Activated CD8-positive, alpha-beta memory T cell treated with anti-CD3 and anti-CD28 coated beads for 36 hours (primary cell): Measurements from ENCODE around the gene USP35. TPM values are rescaled to one million over a fixed set of nuclear protein-coding genes. Genes with fewer than 3 reads are reported as not detected.
"Not testable (repeated sequence)": the region's sequence is repeated elsewhere in the genome, so short reads cannot be mapped to it uniquely, and the experiment has no call there.

Experiments
- CTCF ChIA-PET: fragments of 350-600 bp; sonication (Branson Sonifier 250); formaldehyde crosslinking; loops from one replicate; lab custom pipeline; 2021; ENCODE audit warnings: antibody characterized with exemption; lab: Charles Lee
- POLR2A ChIA-PET: fragments of 350-600 bp; sonication (Branson Sonifier 250); formaldehyde crosslinking; loops from one replicate; lab custom pipeline; 2021; ENCODE audit warnings: antibody characterized with exemption; lab: Charles Lee
- total RNA-seq, 2 experiments: library from RNA; stranded (reverse); gene quantifications; one replicate each; pipeline ENCODE4 v1.2.3, GENCODE V29; 2021

The USP35 gene
- total RNA-seq, 2 experiments from 2014 or later = 4.5 to 5.5 TPM

DNA sequence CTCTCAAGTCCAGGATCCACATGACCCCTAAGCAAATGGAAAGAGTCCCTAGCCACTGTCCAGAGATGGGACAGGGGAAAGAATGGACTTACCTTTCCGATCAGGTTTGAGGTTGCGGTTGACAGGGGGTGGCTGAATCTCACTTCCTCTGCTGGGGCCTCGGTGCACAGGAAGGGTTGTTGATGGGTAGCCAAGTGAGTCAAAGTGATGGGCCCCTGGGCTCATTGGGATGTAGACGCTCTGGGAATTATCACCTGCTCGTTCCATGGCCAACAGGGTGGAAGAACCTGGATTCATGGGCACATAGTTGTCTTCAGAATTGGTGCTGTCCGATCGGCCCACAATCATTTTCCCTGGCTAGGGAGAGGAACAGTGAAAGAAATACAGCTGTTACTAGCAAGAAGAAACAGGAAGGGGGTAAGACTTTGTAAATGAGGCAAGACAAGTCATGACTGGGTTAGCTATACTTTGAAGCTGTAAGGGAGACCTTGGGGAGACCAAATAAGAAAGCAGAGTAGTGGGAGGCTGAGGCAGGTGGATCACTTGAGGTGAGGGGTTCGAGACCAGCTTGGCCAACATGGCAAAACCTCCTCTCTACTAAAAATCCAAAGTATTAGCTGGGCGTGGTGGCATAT lies 34.7 kb downstream of the USP35 start:
- POLR2A ChIA-PET = no interaction called here
- CTCF ChIA-PET = no interaction called here

DNA sequence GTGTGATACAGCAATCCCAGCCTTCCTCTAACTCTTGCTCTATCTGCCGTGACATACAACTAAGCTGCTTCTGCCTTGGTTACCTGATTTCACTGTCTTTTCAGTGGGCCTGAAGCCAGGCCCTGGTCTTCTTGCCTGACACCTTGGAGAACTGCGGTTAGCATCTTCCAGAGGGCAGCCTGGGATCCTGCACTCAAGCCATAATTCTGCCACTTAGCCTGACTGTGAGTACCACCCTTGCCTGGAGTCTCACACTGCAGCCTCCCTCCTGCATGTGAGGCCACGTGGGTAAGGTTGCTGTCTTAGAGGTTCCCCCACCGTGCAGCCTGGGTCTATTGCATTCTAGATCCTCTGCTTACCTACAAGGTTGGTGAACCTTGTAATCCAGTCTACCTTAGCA lies 35.8 kb downstream of the USP35 start:
- ChIA-PET POLR2A (no interaction called here), CTCF (no interaction called here)

- CTCF ChIA-PET = no interaction called here
- POLR2A ChIA-PET = no interaction called here
Observed at GRCh38 chr11:78224906-78225420, 36.2 kb downstream of the USP35 start.

DNA sequence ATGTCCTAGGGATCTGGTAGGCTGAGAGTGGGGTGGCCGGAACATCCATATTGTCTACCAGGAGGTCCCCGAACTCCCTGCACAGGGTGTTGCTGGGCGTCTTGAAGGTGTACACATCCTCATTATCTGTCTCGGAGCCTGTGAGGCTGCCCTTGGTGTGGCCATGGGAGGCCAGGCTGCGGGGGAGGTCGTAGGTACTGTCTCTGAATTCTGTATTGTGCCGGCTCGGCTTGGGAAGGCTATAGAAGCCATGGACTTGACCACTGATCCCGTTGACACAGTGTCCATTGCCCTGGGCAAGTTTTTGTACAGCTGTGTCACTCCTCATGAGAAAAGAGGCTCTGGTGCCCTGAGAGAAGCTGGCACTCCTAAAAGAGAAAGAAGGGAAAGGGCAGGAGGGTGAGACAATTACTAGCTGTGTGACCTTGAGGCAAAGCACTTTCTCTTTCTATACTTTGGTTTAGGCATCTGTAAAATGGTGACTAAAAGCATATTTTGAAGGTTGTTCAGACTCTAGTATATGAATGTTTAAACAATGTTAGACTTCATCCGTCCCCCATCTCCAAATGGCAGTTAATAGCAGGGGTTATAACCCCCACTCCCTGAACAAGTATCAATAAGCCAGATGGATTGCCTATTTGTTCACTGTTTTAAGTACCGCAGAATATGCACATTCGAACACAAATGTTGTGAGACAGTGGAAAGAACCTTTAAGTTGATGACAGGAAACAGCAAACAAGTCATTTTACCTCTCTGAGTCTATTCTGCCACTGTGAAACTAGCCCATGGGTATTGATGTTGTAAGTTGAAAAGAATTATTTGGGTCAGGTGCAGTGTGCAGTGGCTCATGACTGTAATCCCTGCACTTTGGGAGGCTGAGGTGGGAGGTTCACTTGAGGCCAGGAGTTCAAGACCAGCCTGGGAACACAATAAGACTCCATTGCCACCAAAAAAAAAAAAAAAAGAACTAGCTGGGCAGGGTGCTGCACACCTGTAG lies 38.3 kb downstream of the USP35 start:
- ChIA-PET CTCF (interaction anchor here (0.7 to 1.7 kb wide), 5 partner anchors 72 to 338 kb away, joined by 3 to 5 read pairs (median 3); no protein-coding TSS in a partner anchor), POLR2A (no interaction called here)

DNA sequence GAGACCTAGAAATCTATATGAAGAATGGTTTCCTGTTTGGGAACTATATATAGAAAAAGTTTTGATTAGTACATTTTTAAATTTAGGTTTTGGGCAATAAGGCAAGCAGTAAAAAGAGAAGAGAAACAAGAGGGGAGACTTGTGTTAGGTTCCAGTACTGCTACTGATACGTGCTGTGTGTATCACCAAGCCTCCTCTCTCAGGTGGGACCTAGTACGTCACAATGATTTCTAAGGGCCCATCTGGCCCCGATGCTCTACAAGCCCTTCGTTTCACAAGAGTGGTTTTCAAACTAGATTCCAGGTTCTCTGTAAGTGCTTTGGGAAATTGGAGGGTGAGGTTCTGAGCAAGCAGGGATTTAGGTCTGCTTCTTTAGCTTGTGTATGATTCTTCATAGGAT lies 39.2 kb downstream of the USP35 start:
- ChIA-PET CTCF (interaction anchor here (0.6 to 1.7 kb wide), 7 partner anchors 72 to 337 kb away, joined by 3 to 5 read pairs (median 3); no protein-coding TSS in a partner anchor), POLR2A (no interaction called here)

DNA sequence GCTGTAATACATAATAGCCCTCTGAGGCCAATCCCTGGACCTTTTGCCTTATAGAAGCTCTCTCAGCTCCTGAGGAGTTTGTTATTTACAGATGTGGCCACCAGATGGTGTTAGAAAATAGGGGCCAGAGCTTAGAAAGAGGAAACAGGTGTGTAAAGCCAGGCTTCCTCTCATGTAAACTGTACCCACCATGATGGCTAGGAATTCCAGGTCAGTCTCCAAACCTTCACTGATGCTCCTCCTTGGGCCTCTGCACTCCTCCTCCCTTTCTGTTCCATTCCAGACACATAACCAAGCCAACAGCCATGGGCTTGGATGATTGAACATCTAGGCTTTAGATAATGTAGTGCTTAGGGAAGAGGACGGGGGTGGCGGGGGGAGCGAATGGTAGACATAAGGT lies 39.7 kb downstream of the USP35 start:
- CTCF ChIA-PET = interaction anchor here (0.6 to 1.7 kb wide), 6 partner anchors 187 to 336 kb away, joined by 3 to 5 read pairs (median 3); no protein-coding TSS in a partner anchor
- POLR2A ChIA-PET = no interaction called here

GRCh38 chr11:78229106-78229505 lies 40.4 kb downstream of the USP35 start:
- ChIA-PET CTCF (no interaction called here), POLR2A (no interaction called here)

- POLR2A ChIA-PET = no interaction called here
Observed at GRCh38 chr11:78230161-78230877, 41.6 kb downstream of the USP35 start.

GRCh38 chr11:78231962-78232501 lies 43.3 kb downstream of the USP35 start:
- POLR2A ChIA-PET = no interaction called here
- CTCF ChIA-PET = no interaction called here

More at GRCh38 chr11:78230161-78230877, 41.6 kb downstream of the USP35 start:
- CTCF ChIA-PET = no interaction called here

DNA sequence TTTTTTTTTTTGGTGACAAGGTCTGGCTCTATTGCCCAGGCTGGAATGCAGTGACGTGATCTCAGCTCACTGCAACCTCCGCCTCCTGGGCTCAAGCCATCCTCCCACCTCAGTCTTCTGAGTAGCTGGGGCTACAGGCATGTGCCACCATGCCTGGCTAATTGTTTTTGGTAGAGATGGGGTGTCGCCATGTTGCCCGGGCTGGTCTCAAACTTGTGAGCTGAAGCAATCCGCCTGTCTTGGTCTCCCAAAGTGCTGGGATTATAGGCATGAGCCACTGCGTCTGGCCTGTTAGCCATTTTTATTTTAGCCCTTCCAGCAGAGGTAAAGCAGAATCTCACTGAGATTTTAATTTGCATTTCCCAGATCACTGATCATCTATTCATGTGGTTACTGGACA lies 44.3 kb downstream of the USP35 start:
- CTCF ChIA-PET, POLR2A ChIA-PET: not testable (repeated sequence)

- POLR2A ChIA-PET = no interaction called here
- CTCF ChIA-PET = no interaction called here
Observed at GRCh38 chr11:78234006-78234405, 45.3 kb downstream of the USP35 start.

GRCh38 chr11:78237293-78238046 lies 48.8 kb downstream of the USP35 start:
- ChIA-PET POLR2A (interaction anchor here (0.6 kb wide), 1 partner anchor 103 kb away, joined by 3 read pairs; no protein-coding TSS in a partner anchor), CTCF (interaction anchor here (0.6 kb wide), 1 partner anchor 188 kb away, joined by 5 read pairs; no protein-coding TSS in a partner anchor)

DNA sequence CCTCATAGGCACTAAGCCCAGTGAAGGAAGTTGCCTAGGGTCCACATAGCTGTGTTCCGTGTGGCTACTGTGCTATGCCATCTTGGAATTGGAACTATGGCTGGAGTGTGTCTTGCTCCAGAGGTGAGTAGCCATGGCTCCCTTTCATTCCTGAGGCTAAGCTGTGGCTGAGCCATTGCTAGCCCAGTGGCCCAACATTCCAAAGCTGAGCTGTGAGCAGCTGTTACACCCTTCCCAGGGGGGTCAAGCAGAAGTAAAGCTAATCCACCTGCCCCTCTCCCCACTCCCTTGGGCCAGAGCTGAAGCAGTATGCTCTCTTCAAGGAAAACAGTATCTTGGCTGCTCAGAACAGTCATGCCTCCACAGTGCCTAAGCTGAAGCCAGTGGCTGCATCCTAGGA lies 51.1 kb downstream of the USP35 start:
- CTCF ChIA-PET = interaction anchor here (1.0 kb wide), 1 partner anchor 99 kb away, joined by 3 read pairs; no protein-coding TSS in a partner anchor
- POLR2A ChIA-PET = no interaction called here

DNA sequence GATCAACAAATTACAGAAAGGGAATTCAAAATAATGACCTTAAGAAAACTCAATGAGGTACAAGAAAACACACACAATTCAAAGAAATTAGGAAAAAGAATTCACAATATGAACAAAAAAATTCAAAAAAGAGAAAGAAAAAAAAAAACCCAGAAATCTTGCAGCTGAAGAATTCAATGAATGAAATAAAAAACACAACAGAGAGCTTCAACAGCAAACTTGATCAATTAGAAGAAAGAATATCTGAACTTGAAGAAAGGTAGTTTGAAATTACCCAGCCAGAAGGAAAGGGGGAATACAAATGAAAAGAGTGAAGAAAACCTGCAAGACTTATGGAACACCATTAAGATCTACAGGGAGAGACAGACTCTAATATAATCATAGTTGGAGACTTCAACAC lies 52.8 kb downstream of the USP35 start:
- POLR2A ChIA-PET = no interaction called here
- CTCF ChIA-PET = no interaction called here

DNA sequence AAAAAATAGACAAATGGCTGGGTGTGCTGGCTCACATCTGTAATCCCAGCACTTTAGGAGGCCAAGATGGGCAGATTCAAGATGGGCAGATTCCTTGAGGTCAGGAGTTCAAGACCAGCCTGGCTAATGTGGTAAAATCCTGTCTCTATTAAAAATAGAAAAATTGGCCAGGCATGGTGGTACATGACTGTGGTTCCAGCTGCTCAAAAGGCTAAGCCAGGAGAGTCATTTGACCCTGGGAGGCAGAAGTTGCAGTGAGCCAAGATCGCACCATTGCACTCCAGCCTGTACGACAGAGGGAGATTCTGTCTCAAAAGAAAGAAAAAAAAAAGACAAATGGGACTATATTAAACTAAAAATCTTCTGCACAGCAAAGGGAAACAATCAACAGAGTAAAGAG lies 55.4 kb downstream of the USP35 start:
- CTCF ChIA-PET = interaction anchor here (0.7 kb wide), 2 partner anchors 177 to 240 kb away, joined by 3 to 4 read pairs; no protein-coding TSS in a partner anchor
- POLR2A ChIA-PET = no interaction called here

DNA sequence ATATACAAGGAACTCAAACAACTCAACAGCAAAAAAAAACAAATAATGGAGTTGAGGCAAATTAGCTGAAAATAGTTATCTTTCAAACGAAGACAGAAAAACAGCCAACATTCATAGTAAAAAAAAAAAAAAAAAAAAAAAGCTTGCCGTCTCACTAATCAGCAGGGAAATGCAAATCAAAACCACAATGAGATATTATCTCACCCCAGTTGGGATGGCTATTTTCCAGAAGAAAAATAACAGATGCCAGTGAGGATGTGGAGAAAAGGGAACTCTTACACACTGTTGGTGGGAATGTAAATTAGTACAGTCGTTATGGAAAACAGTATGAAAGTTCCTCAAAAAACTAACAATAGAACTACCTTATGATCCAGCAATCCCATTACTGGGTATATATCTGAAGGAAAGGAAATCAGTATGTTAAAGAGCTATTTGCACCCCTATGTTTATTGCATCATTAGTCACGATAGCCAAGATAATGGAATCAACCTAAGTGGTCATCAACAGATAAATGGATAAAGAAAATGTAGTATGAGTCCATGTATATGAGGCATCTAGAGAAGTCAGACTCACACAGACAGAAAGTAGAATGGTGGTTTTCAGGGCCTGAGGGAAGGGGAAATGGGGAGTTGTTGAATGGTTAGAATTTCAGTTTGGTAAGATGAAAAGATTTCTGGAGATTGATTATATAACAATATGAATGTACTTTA lies 56.0 kb downstream of the USP35 start:
- CTCF ChIA-PET = interaction anchor here (0.7 kb wide), 2 partner anchors 176 to 241 kb away, joined by 3 to 4 read pairs; no protein-coding TSS in a partner anchor

GRCh38 chr11:78248191-78248590 lies 59.5 kb downstream of the USP35 start:
- CTCF ChIA-PET = no interaction called here
- POLR2A ChIA-PET = no interaction called here

More for the DNA sequence above, 56.0 kb downstream of the USP35 start:
- POLR2A ChIA-PET = no interaction called here
